K562 (cell line): Measurements from ENCODE around the gene CCDC136. TPM values are rescaled to one million over a fixed set of nuclear protein-coding genes. Genes with fewer than 3 reads are reported as not detected.

Experiments
- BRF1 ChIP-seq: IDR thresholded peaks from 3 replicates; pipeline ENCODE4 v1.6.1; 2011; ENCODE audit warnings: borderline replicate concordance, mild to moderate bottlenecking; ENCODE audit not compliant: insufficient read length; ENCODE audit errors: extremely low read depth
- CBX8 ChIP-seq: fragments of 200-600 bp; sonication (generic); IDR thresholded peaks from 2 replicates; pipeline ENCODE4 v1.6.1; 2012; ENCODE audit warnings: borderline replicate concordance, mixed run types, low read depth, mild to moderate bottlenecking, moderate library complexity, mixed read lengths, low read length, control low read depth, inconsistent platforms; ENCODE audit not compliant: poor library complexity, severe bottlenecking; ENCODE audit errors: extremely low read depth
- CREB1 ChIP-seq, 2 experiments: sonication (generic) in 1 of 2; formaldehyde crosslinking in 1 of 2; IDR thresholded peaks; 2 replicates each; pipeline versions ENCODE4 v1.6.1 to v1.8.0; 2012 to 2022; ENCODE audit warnings: inconsistent platforms in 1 of 2, mild to moderate bottlenecking in 1 of 2, missing genetic modification reagents in 1 of 2, moderate library complexity in 1 of 2
- HSF4 ChIP-seq: fragments of 250-450 bp; sonication (Bioruptor Pico); IDR thresholded peaks from 2 replicates; pipeline ENCODE4 v2.1.2; 2022; ENCODE audit warnings: mild to moderate bottlenecking, moderate library complexity, borderline replicate concordance
- KLF16 ChIP-seq: IDR thresholded peaks from 2 replicates; pipeline ENCODE4 v1.6.1; 2016; ENCODE audit warnings: antibody characterized with exemption
- MEF2D ChIP-seq: conservative IDR thresholded peaks from 2 replicates; pipeline ENCODE4 v1.6.1; 2016; ENCODE audit warnings: low read depth, missing genetic modification characterization, missing compliant biosample characterization
- POLR2B ChIP-seq: fragments of 450-650 bp; IDR thresholded peaks from 2 replicates; pipeline ENCODE4 v1.6.1; 2018; ENCODE audit warnings: low read depth; ENCODE audit not compliant: partially characterized antibody
- RBFOX2 ChIP-seq: fragments of 200-400 bp; formaldehyde crosslinking; IDR thresholded peaks from 2 replicates; pipeline ENCODE4 v1.6.1; 2017; ENCODE audit warnings: low read depth, mild to moderate bottlenecking, low read length, moderate library complexity
- RUNX1 ChIP-seq: sonication (generic); IDR thresholded peaks from 2 replicates; pipeline ENCODE4 v1.6.1; 2016; ENCODE audit warnings: antibody characterized with exemption, low read depth
- SMAD4 ChIP-seq: fragments of 250-450 bp; sonication (Bioruptor Pico); conservative IDR thresholded peaks from 2 replicates; pipeline ENCODE4 v1.8.0; 2021; ENCODE audit warnings: inconsistent platforms, mild to moderate bottlenecking, moderate library complexity
- TEAD4 ChIP-seq, 2 experiments: sonication (generic) in 1 of 2; formaldehyde crosslinking in 1 of 2; IDR thresholded peaks; 2 replicates each; pipeline versions ENCODE4 v1.6.1 to v1.8.0; 2012 to 2022; ENCODE audit warnings: borderline replicate concordance in 1 of 2, inconsistent platforms in 1 of 2, low read length in 1 of 2, mild to moderate bottlenecking in 1 of 2, missing genetic modification reagents in 1 of 2
- U2AF1 ChIP-seq: fragments of 200-400 bp; formaldehyde crosslinking; optimal IDR thresholded peaks from 2 replicates; pipeline ENCODE3; 2017; ENCODE audit warnings: mild to moderate bottlenecking, low read depth, low read length, moderate library complexity
- ZFPM2 ChIP-seq: fragments of 250-450 bp; sonication (Bioruptor Pico); IDR thresholded peaks from 2 replicates; pipeline ENCODE4 v1.5.1; 2022; ENCODE audit warnings: mild to moderate bottlenecking
- ZNF695 ChIP-seq: fragments of 450-650 bp; formaldehyde crosslinking; IDR thresholded peaks from 2 replicates; pipeline ENCODE4 v1.4.0; 2020; ENCODE audit warnings: mild to moderate bottlenecking, moderate library complexity
- ZNF76 ChIP-seq: fragments of 250-450 bp; sonication (Bioruptor Pico); IDR thresholded peaks from 2 replicates; pipeline ENCODE4 v1.4.0; 2020; ENCODE audit warnings: mild to moderate bottlenecking, moderate library complexity, borderline replicate concordance
- ZNF785 ChIP-seq: fragments of 250-450 bp; sonication (Bioruptor Pico); IDR thresholded peaks from 2 replicates; pipeline ENCODE4 v1.4.0; 2020; ENCODE audit warnings: mild to moderate bottlenecking
- polyA plus RNA-seq, 8 experiments: library from polyadenylated mRNA; depleted of rRNA in 4 of 8; stranded (reverse) in 5 of 8; unstranded in 3 of 8; fragments of >200 nt; fragmentation: Nextera tagmentation in 2 of 8; fragmentation: Illumina TruSeq in 1 of 8; extraction: Ambion mirVana in 2 of 8; extraction: Trizol in 1 of 8; gene quantifications; 2 replicates each; pipeline versions ENCODE4 v1.2.1 to v1.2.3, GENCODE V29; 2011 to 2014; ENCODE audit warnings: inconsistent platforms in 1 of 8, missing spikeins in 1 of 8
- total RNA-seq, 7 experiments: library from RNA; depleted of rRNA in 6 of 7; stranded (reverse); fragments of >200 nt in 6 of 7; fragmentation: Illumina TruSeq in 2 of 7; extraction: Trizol in 2 of 7; gene quantifications; 2 replicates each; pipeline versions ENCODE4 v1.2.1 to v1.2.3, GENCODE V29; 2011 to 2021; ENCODE audit warnings: low replicate concordance in 1 of 7
- TF ChIP-seq, protein P1 (sequence below), 3 experiments: fragments of 200-800 bp in 1 of 3; fragments of 250-450 bp in 1 of 3; fragments of 450-650 bp in 1 of 3; sonication (Bioruptor Pico) in 1 of 3; sonication (Bioruptor generic) in 1 of 3; formaldehyde crosslinking in 1 of 3; IDR thresholded peaks; 2 replicates each; pipeline versions ENCODE4 v1.6.1 to v1.8.0; 2016 to 2022; ENCODE audit warnings: mild to moderate bottlenecking in 2 of 3, missing genetic modification characterization in 2 of 3, missing compliant biosample characterization in 1 of 3, moderate library complexity in 1 of 3
- TF ChIP-seq, protein P2 (sequence below): fragments of 250-450 bp; sonication (Bioruptor Pico); IDR thresholded peaks from 2 replicates; pipeline ENCODE4 v1.4.0; 2020

The CCDC136 gene
- total and polyA plus RNA-seq, 9 of the 15 experiments (the other 6 are each of a cell fraction or from before 2014, with no cell fraction given) = 2.4 to 40.8 (median 26.5) TPM

DNA sequence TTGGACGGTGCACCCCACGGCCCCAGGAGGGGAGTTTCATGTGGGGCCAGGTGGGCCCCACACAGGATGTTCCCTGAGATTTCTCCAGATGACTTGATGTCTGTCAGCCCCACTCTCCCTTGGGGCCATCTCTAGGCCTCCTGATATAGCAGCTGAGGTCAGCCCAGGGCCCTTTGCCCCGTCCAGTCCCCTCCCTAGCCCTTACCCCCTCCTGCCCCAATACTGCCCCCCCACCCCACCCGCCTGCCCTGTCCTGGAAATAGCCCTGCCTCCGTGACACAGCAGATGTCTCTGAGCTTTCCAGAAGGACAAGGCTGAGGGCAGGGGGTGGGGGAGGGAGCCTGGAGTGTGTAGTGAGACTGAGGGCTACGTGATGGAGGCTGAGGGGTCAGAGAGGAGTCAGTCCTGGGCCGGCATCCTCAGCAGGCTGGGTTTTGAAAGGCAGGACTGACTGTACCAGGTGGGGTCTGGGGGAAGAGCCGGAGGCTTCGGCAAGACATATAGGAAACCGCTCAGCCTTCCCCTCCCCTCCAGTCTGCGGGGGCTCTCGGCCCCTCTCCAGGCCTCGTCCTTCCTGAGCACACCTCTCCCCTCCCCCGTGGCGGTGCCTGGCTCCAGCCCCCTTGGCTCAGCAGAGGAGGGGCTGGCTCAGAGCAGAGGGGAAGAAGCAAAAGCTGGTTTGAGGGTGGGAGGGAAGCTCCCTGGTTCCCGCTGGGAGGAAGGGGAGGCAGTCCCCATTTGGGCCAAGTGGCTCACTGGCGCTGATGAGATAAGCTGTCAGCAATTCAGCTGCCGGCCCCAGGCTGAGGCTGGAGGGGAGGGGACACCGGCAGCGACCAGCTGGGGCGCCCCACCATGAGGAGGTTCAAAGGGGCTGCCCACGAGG lies 40.5 kb downstream of the CCDC136 start (continued):
- TF ChIP-seq, protein P1, sequence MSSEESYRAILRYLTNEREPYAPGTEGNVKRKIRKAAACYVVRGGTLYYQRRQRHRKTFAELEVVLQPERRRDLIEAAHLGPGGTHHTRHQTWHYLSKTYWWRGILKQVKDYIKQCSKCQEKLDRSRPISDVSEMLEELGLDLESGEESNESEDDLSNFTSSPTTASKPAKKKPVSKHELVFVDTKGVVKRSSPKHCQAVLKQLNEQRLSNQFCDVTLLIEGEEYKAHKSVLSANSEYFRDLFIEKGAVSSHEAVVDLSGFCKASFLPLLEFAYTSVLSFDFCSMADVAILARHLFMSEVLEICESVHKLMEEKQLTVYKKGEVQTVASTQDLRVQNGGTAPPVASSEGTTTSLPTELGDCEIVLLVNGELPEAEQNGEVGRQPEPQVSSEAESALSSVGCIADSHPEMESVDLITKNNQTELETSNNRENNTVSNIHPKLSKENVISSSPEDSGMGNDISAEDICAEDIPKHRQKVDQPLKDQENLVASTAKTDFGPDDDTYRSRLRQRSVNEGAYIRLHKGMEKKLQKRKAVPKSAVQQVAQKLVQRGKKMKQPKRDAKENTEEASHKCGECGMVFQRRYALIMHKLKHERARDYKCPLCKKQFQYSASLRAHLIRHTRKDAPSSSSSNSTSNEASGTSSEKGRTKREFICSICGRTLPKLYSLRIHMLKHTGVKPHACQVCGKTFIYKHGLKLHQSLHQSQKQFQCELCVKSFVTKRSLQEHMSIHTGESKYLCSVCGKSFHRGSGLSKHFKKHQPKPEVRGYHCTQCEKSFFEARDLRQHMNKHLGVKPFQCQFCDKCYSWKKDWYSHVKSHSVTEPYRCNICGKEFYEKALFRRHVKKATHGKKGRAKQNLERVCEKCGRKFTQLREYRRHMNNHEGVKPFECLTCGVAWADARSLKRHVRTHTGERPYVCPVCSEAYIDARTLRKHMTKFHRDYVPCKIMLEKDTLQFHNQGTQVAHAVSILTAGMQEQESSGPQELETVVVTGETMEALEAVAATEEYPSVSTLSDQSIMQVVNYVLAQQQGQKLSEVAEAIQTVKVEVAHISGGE (CRISPR knock-in tag; IDR thresholded peaks at IDR 0.05) = peak in 2 of 3 experiments; percentile 6 to 53; a peak in 1 of 6 replicates
- TF ChIP-seq ZNF785 (CRISPR knock-in tag) = no peak
- no peak for TF ChIP-seq MEF2D (tag)
- TF ChIP-seq ZNF76 (CRISPR knock-in tag) = no peak
- no peak for TF ChIP-seq U2AF1
- peak; percentile 24; the same call in 1 of the 2 replicates for TF ChIP-seq CREB1 (IDR thresholded peaks at IDR 0.05)
- no peak for TF ChIP-seq CREB1 (CRISPR knock-in tag; IDR thresholded peaks at IDR 0.05)
- TF ChIP-seq RBFOX2 = peak; percentile 81
- no peak for TF ChIP-seq HSF4 (CRISPR knock-in tag)
- TF ChIP-seq TEAD4 (IDR thresholded peaks at IDR 0.05; ENCODE audit: low read length) = peak; percentile 75
- no peak for TF ChIP-seq TEAD4 (CRISPR knock-in tag; IDR thresholded peaks at IDR 0.05; ENCODE audit: borderline replicate concordance)
- TF ChIP-seq, protein P2, sequence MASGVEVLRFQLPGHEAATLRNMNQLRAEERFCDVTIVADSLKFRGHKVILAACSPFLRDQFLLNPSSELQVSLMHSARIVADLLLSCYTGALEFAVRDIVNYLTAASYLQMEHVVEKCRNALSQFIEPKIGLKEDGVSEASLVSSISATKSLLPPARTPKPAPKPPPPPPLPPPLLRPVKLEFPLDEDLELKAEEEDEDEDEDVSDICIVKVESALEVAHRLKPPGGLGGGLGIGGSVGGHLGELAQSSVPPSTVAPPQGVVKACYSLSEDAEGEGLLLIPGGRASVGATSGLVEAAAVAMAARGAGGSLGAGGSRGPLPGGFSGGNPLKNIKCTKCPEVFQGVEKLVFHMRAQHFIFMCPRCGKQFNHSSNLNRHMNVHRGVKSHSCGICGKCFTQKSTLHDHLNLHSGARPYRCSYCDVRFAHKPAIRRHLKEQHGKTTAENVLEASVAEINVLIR (CRISPR knock-in tag) = no peak
- TF ChIP-seq BRF1 = no peak
- TF ChIP-seq KLF16 = peak; percentile 71; the same call in 1 of the 2 replicates
- no peak for TF ChIP-seq ZNF695 (CRISPR knock-in tag)
- no peak for TF ChIP-seq CBX8
- TF ChIP-seq POLR2B = peak; percentile 51
- 0 out of 2 replicates have a peak, but pooled peaks have one; percentile 34 for TF ChIP-seq ZFPM2
- TF ChIP-seq RUNX1 = peak; percentile 56; the same call in 1 of the 2 replicates
- TF ChIP-seq SMAD4 (CRISPR knock-in tag) = peak; percentile 80
